Measurements from ENCODE around the gene RALA.

GRCh38 chr7:39667341-39667923 lies 44.1 kb downstream of the RALA start:
- TF ChIP-seq CTCF (conservative IDR thresholded peaks at IDR 0.05 in 1 of 2, IDR thresholded peaks at IDR 0.05 in 1 of 2; ENCODE audit: extremely low read depth in 1 of 2, insufficient read depth in 1 of 2, low read depth in 1 of 2, low read length in 2 of 2) (no peak), EZH2 (IDR thresholded peaks at IDR 0.05; ENCODE audit: borderline replicate concordance, low read length) (no peak)

Data from mammary epithelial cell (primary cell).